ENCODE data around the gene EML6. TPM values are rescaled to one million over a fixed set of nuclear protein-coding genes. Genes with fewer than 3 reads are reported as not detected.

EML6 gene
- total RNA-seq, 1 experiment from 2014 or later: 1.5 TPM

GRCh38 chr2:55019526-55020258 lies 296.2 kb downstream of the EML6 start:
- Histone ChIP-seq H3K27me3 (ENCODE audit: insufficient read depth, low read length) (no peaks in the 10 kb centered on the region), H3K4me2 (ENCODE audit: insufficient read depth, insufficient read length, low read length) (peak overlapping the region; percentile 45), H3K9me3 (ENCODE audit: control insufficient read depth, low read depth, low read length) (no peaks in the 10 kb centered on the region), H2BK120ac (ENCODE audit: low read depth, low read length, poor library complexity, severe bottlenecking) (no peak overlapping the region), H4K5ac (ENCODE audit: insufficient read length, low read depth, low read length) (no peak overlapping the region), H3T11ph (ENCODE audit: low read length) (no peak overlapping the region), H2BK20ac (ENCODE audit: low read depth, low read length, poor library complexity, severe bottlenecking) (peak overlapping the region; percentile 26), H2BK15ac (ENCODE audit: low read depth, low read length) (no peak overlapping the region), H2AK5ac (ENCODE audit: insufficient read length, low read length) (peak overlapping the region; percentile 46), H3K4me1 (ENCODE audit: insufficient read depth, low read length) (peaks cover 17% of the 10 kb centered on the region; the same call in 1 of the 2 replicates), H4K91ac (ENCODE audit: insufficient read length, low read depth, low read length) (no peak overlapping the region), H3K14ac (ENCODE audit: insufficient read depth, low read length) (no peak overlapping the region), H4K8ac (replicated peaks; ENCODE audit: insufficient read length, low read depth, low read length) (no peak overlapping the region), H2BK12ac (ENCODE audit: insufficient read length, low read depth, low read length) (no peak overlapping the region), H3K27ac (ENCODE audit: insufficient read length, low read depth, low read length) (peak overlapping the region; percentile 58), H3K79me2 (ENCODE audit: insufficient read depth, low read length) (peaks cover 45% of the 10 kb centered on the region; the same call in 1 of the 2 replicates), H3K56ac (ENCODE audit: insufficient read length, low read depth, low read length) (no peak overlapping the region), H3K4ac (ENCODE audit: low read depth, low read length) (no peak overlapping the region), H3K79me1 (ENCODE audit: insufficient read depth, low read depth, low read length, poor library complexity, severe bottlenecking) (peaks cover 3% of the 10 kb centered on the region), H2BK5ac (ENCODE audit: insufficient read length, low read length) (no peak overlapping the region), H2AFZ (ENCODE audit: low read length) (no peak overlapping the region), H3K9ac (ENCODE audit: extremely low read depth, insufficient read length, low read length) (no peak overlapping the region), H4K20me1 (ENCODE audit: control insufficient read depth, insufficient read depth, insufficient read length) (no peaks in the 10 kb centered on the region), H3K23me2 (ENCODE audit: insufficient read length, low read depth, low read length, poor library complexity, severe bottlenecking) (no peaks in the 10 kb centered on the region), H3K23ac (ENCODE audit: insufficient read length, low read depth, low read length) (no peak overlapping the region), H3K18ac (ENCODE audit: insufficient read length, low read depth, low read length) (no peak overlapping the region)
- H3K27ac Mint-ChIP-seq: peak overlapping the region; percentile 66 to 96 (median 83); a peak in 6 of 7 replicates
- TF ChIP-seq CTCF (conservative IDR thresholded peaks at IDR 0.05): no peak
- H3K4me3 Mint-ChIP-seq: peak overlapping the region; percentile 3 to 9; a peak in 2 of 5 replicates
- H3K27me3 Mint-ChIP-seq (ENCODE audit: low read depth): no peaks in the 10 kb centered on the region
- WGBS (ENCODE audit: extremely low coverage, insufficient read length, low lambda C conversion rate): no CpG with 5 or more reads among the region's 5 CpGs
- DNase-seq: no peak
- H3K36me3 Mint-ChIP-seq (ENCODE audit: insufficient read depth in 1 of 3, low read depth in 3 of 3): peaks cover 0 to 18% (median 7%) of the 10 kb centered on the region in 3 experiments; a peak in 5 of 7 replicates
- H3K9me3 Mint-ChIP-seq: no peaks in the 10 kb centered on the region
- peaks cover 37 to 46% of the 10 kb centered on the region in 2 experiments for H3K4me1 Mint-ChIP-seq
